SW480 (cell line): ENCODE measurements around the gene KCNN2.

Source experiments
- DNase-seq: peaks from one replicate; pipeline ENCODE4 v3.0.0-alpha.2; 2016; ENCODE audit warnings: low spot score

Gene KCNN2

GRCh38 chr5:114362977-114363761, 1.3 kb downstream of the KCNN2 start:
- no peak for DNase-seq

GRCh38 chr5:114363837-114364236, 2.0 kb downstream of the KCNN2 start:
- DNase-seq = peak; percentile 14

- DNase-seq = peak; percentile 10
These were observed 5.2 kb downstream of the KCNN2 start for GRCh38 chr5:114367029-114367428.

GRCh38 chr5:114369680-114370417, 8.0 kb downstream of the KCNN2 start:
- DNase-seq = no peak

- DNase-seq = no peak
These were observed 15.4 kb downstream of the KCNN2 start for GRCh38 chr5:114377050-114377844.

- no peak for DNase-seq
These were observed 16.1 kb downstream of the KCNN2 start for GRCh38 chr5:114377946-114378345.

- no peak for DNase-seq
These were observed 18.9 kb downstream of the KCNN2 start for GRCh38 chr5:114380721-114381120.

GRCh38 chr5:114387433-114387832, 25.6 kb downstream of the KCNN2 start:
- DNase-seq = no peak

GRCh38 chr5:114390431-114390830, 28.6 kb downstream of the KCNN2 start:
- no peak for DNase-seq

GRCh38 chr5:114391321-114391720, 29.5 kb downstream of the KCNN2 start:
- DNase-seq = no peak

- no peak for DNase-seq
These were observed 31.3 kb downstream of the KCNN2 start for GRCh38 chr5:114393159-114393558.

- no peak for DNase-seq
These were observed 40.3 kb downstream of the KCNN2 start for GRCh38 chr5:114402206-114402605.

GRCh38 chr5:114407783-114408182, 45.9 kb downstream of the KCNN2 start:
- no peak for DNase-seq

GRCh38 chr5:114408847-114409246, 47.0 kb downstream of the KCNN2 start:
- DNase-seq = no peak

GRCh38 chr5:114411380-114411931, 49.6 kb downstream of the KCNN2 start:
- no peak for DNase-seq

GRCh38 chr5:114412510-114413171, 50.8 kb downstream of the KCNN2 start:
- DNase-seq = peak; percentile 59

- DNase-seq = no peak
These were observed 53.9 kb downstream of the KCNN2 start for GRCh38 chr5:114415760-114416159.

GRCh38 chr5:114416254-114416653, 54.4 kb downstream of the KCNN2 start:
- no peak for DNase-seq

GRCh38 chr5:114417519-114417918, 55.6 kb downstream of the KCNN2 start:
- DNase-seq = no peak

- no peak for DNase-seq
These were observed 56.6 kb downstream of the KCNN2 start for GRCh38 chr5:114418176-114419066.

- DNase-seq = no peak
These were observed 57.2 kb downstream of the KCNN2 start for GRCh38 chr5:114419067-114419388.
